HepG2 (cell line): ENCODE measurements around the gene NLGN4X. TPM values are rescaled to one million over a fixed set of nuclear protein-coding genes. Genes with fewer than 3 reads are reported as not detected.

Experiments used
- ATAC-seq: fragments of 200-7000 bp; cut with Tn5 transposase; 3 replicates; pipeline ENCODE4 v1.9.1; 2020; ENCODE audit warnings: mild to moderate bottlenecking, moderate library complexity
- BruUV-seq: library from RNA; stranded (reverse); fragments of 400-500 nt; replicated peaks from 2 replicates; lab custom pipeline; 2021; lab: Mats Ljungman, UMichigan
- CTCF ChIA-PET: fragments of 300-600 bp; formaldehyde crosslinking; extraction: SDS; loops from one replicate; lab custom pipeline; 2021; ENCODE audit warnings: low total read pairs, inconsistent platforms, low intra/inter-chr PET ratio; lab: Yijun Ruan, JAX
- POLR2A ChIA-PET: fragments of 350-600 bp; sonication (Branson Sonifier 250); formaldehyde crosslinking; loops from one replicate; lab custom pipeline; 2020; ENCODE audit warnings: antibody characterized with exemption, inconsistent platforms; lab: Yijun Ruan, JAX
- DNase-seq: peaks from one replicate; pipeline ENCODE4 v3.0.0-alpha.2; 2015; ENCODE audit warnings: low spot score
- FAIRE-seq: peaks from 3 replicates; lab custom pipeline; 2011; peaks lifted over from hg19 to GRCh38; lab: Jason Lieb, UNC
- H2AFZ ChIP-seq: one replicate; pipeline ENCODE4 v1.6.1; 2011; ENCODE audit warnings: low read length, inconsistent platforms
- H3K27ac ChIP-seq: fragments of 300-600 bp; 3 replicates; pipeline ENCODE4 v1.8.0; 2011; ENCODE audit warnings: mixed run types, mild to moderate bottlenecking, mixed read lengths, low read length, inconsistent platforms; ENCODE audit not compliant: insufficient read depth; ENCODE audit errors: extremely low read length
- H3K27me3 ChIP-seq, 2 experiments: fragments of 200-600 bp in 1 of 2; 2 replicates in 1 of 2; 3 replicates in 1 of 2; pipeline versions ENCODE4 v1.6.0 to v1.8.0; 2011; ENCODE audit warnings: low read length in 2 of 2, mild to moderate bottlenecking in 2 of 2, moderate library complexity in 2 of 2, inconsistent platforms in 1 of 2; ENCODE audit not compliant: insufficient read depth in 2 of 2, control insufficient read depth in 1 of 2
- H3K36me3 ChIP-seq, 2 experiments: fragments of 200-600 bp in 1 of 2; replicated peaks in 1 of 2; 2 replicates in 1 of 2; 3 replicates in 1 of 2; pipeline versions ENCODE4 v1.5.1 to v1.8.0; 2011; ENCODE audit warnings: low read length in 2 of 2, inconsistent platforms in 1 of 2; ENCODE audit not compliant: insufficient read depth in 2 of 2, control insufficient read depth in 1 of 2
- H3K4me1 ChIP-seq: 2 replicates; pipeline ENCODE4 v1.5.1; 2012; ENCODE audit warnings: low read length, inconsistent platforms; ENCODE audit not compliant: insufficient read depth
- H3K4me2 ChIP-seq: 2 replicates; pipeline ENCODE4 v1.6.0; 2011; ENCODE audit warnings: low read depth, low read length, inconsistent platforms
- H3K4me3 ChIP-seq, 3 experiments: fragments of 200-600 bp in 1 of 3; sonication (generic), shearing (Covaris generic) in 1 of 3; replicated peaks in 1 of 3; 2 replicates each; pipeline ENCODE4 v1.5.1; 2011 to 2016; ENCODE audit warnings: low read length in 3 of 3, inconsistent platforms in 2 of 3, low read depth in 2 of 3, mild to moderate bottlenecking in 2 of 3, control low read depth in 1 of 3, mixed read lengths in 1 of 3; ENCODE audit not compliant: insufficient read depth in 1 of 3
- H3K79me2 ChIP-seq: one replicate; pipeline ENCODE4 v1.6.1; 2011; ENCODE audit warnings: low read length, inconsistent platforms; ENCODE audit not compliant: insufficient read depth
- H3K9ac ChIP-seq: 2 replicates; pipeline ENCODE4 v1.6.0; 2011; ENCODE audit warnings: mild to moderate bottlenecking, low read depth, low read length, inconsistent platforms; ENCODE audit not compliant: insufficient read depth
- H3K9me3 ChIP-seq: 2 replicates; pipeline ENCODE4 v1.5.1; 2012; ENCODE audit warnings: mild to moderate bottlenecking, low read length
- H4K20me1 ChIP-seq: 2 replicates; pipeline ENCODE4 v1.6.0; 2011; ENCODE audit warnings: inconsistent platforms, mild to moderate bottlenecking, low read length, moderate library complexity; ENCODE audit not compliant: insufficient read depth
- CEBPB ChIP-seq: IDR thresholded peaks from 2 replicates; pipeline ENCODE4 v1.6.1; 2011; ENCODE audit warnings: low read depth, low read length, improper control_type of control experiment, borderline replicate concordance
- CSRNP1 ChIP-seq: sonication (generic); formaldehyde crosslinking; IDR thresholded peaks from 2 replicates; pipeline ENCODE4 v1.8.1; 2023; ENCODE audit warnings: mild to moderate bottlenecking, missing genetic modification reagents
- ELF3 ChIP-seq: IDR thresholded peaks from 2 replicates; pipeline ENCODE4 v1.6.1; 2016; ENCODE audit warnings: missing genetic modification reagents, missing compliant biosample characterization
- NR2C2 ChIP-seq: sonication (generic); formaldehyde crosslinking; IDR thresholded peaks from 2 replicates; pipeline ENCODE4 v1.4.0; 2020; ENCODE audit warnings: missing genetic modification reagents, mild to moderate bottlenecking, moderate library complexity, borderline replicate concordance
- RFX1 ChIP-seq: fragments of 450-650 bp; IDR thresholded peaks from 2 replicates; pipeline ENCODE4 v1.6.1; 2017
- TERF1 ChIP-seq: sonication (generic); formaldehyde crosslinking; IDR thresholded peaks from 2 replicates; pipeline ENCODE4 v1.8.0; 2022; ENCODE audit warnings: mild to moderate bottlenecking, missing genetic modification reagents, moderate library complexity
- USF2 ChIP-seq, 2 experiments: sonication (generic) in 1 of 2; formaldehyde crosslinking in 1 of 2; IDR thresholded peaks; 2 replicates each; pipeline versions ENCODE4 v1.5.1 to v1.6.1; 2011 to 2020; ENCODE audit warnings: borderline replicate concordance in 1 of 2, low read depth in 1 of 2, low read length in 1 of 2, mild to moderate bottlenecking in 1 of 2, missing genetic modification reagents in 1 of 2, moderate library complexity in 1 of 2
- ZNF280B ChIP-seq: sonication (generic); formaldehyde crosslinking; IDR thresholded peaks from 2 replicates; pipeline ENCODE4 v1.5.0; 2020; ENCODE audit warnings: missing genetic modification reagents, mild to moderate bottlenecking, borderline replicate concordance
- WGBS: methylation state at CpG from one replicate; pipeline ENCODE4 v1.1.6; 2017; ENCODE audit warnings: low lambda C conversion rate; 5-methylcytosine and 5-hydroxymethylcytosine counted together
- in situ Hi-C: cut with HindIII; loops from 2 replicates; pipeline ENCODE4 v1.10.0; 2017; ENCODE audit warnings: low pct_unique_long_range_greater_than_20kb; ENCODE audit not compliant: extremely low pct_ligation_motif_present
- intact Hi-C: fragments of 100-400 bp; cut with micrococcal nuclease; formaldehyde crosslinking; loops from one replicate; pipeline ENCODE4 v1.10.0; 2022; ENCODE audit not compliant: unreplicated experiment
- polyA plus RNA-seq, 8 experiments: library from polyadenylated mRNA; depleted of rRNA in 3 of 8; stranded (reverse) in 7 of 8; unstranded in 1 of 8; fragments of >200 nt; fragmentation: Illumina TruSeq in 4 of 8; extraction: Trizol in 4 of 8; gene quantifications; 2 replicates each; pipeline versions ENCODE4 v1.2.1 to v1.2.3, GENCODE V29; 2011 to 2016; ENCODE audit warnings: low read depth in 4 of 8, missing spikeins in 1 of 8, mixed read lengths in 1 of 8; ENCODE audit not compliant: insufficient read depth in 1 of 8
- total RNA-seq, 5 experiments: library from RNA; depleted of rRNA; stranded (reverse); fragments of >200 nt; fragmentation: Illumina TruSeq; extraction: Trizol; gene quantifications; 2 replicates each; pipeline ENCODE4 v1.2.3, GENCODE V29; 2016; ENCODE audit warnings: low read depth in 1 of 5

The NLGN4X gene
- total and polyA plus RNA-seq, 2 of the 13 experiments (the other 11 are each of a cell fraction or from before 2014, with no cell fraction given): not detected

- intact Hi-C loops: no loop called here
- no peaks in the 10 kb centered on the region for H3K4me1 ChIP-seq
- CTCF ChIA-PET: no interaction called here
- no TSS peak for BruUV-seq
- no peak for DNase-seq
- no peak for FAIRE-seq
- WGBS: 71% methylated on average over 14 of the region's 28 CpGs
- no peak overlapping the region for H3K9ac ChIP-seq
- no peak overlapping the region for H3K4me2 ChIP-seq
- no peaks in the 10 kb centered on the region for H4K20me1 ChIP-seq
- ATAC-seq: no peak
- no peak overlapping the region for H3K27ac ChIP-seq
- no peaks in the 10 kb centered on the region for H3K36me3 ChIP-seq
- H3K79me2 ChIP-seq: no peaks in the 10 kb centered on the region
- no peak overlapping the region for H3K4me3 ChIP-seq
- H3K27me3 ChIP-seq: no peaks in the 10 kb centered on the region
- H3K9me3 ChIP-seq: no peaks in the 10 kb centered on the region
- in situ Hi-C loops: no loop called here
- H2AFZ ChIP-seq: no peak overlapping the region
- POLR2A ChIA-PET: no interaction called here
- TF ChIP-seq CEBPB (no peak), ELF3 (no peak), RFX1 (no peak)
- TF ChIP-seq, all 625 proteins: peak for 0
Measured at GRCh38 chrX:6187256-6187655, 41.4 kb downstream of the NLGN4X start.

GRCh38 chrX:6184900-6185515 is 43.7 kb downstream of the NLGN4X start:
- H3K79me2 ChIP-seq: no peaks in the 10 kb centered on the region
- no TSS peak for BruUV-seq
- DNase-seq (no peak), ATAC-seq (no peak), FAIRE-seq (no peak)
- H4K20me1 ChIP-seq: no peaks in the 10 kb centered on the region
- H3K4me2 ChIP-seq: no peak overlapping the region
- in situ Hi-C loops: no loop called here
- ChIA-PET CTCF (no interaction called here), POLR2A (no interaction called here)
- no peaks in the 10 kb centered on the region for H3K9me3 ChIP-seq
- H3K9ac ChIP-seq: no peak overlapping the region
- H2AFZ ChIP-seq: no peak overlapping the region
- H3K36me3 ChIP-seq: no peaks in the 10 kb centered on the region
- no peak overlapping the region for H3K4me3 ChIP-seq
- intact Hi-C loops: no loop called here
- no peaks in the 10 kb centered on the region for H3K4me1 ChIP-seq
- H3K27me3 ChIP-seq: no peaks in the 10 kb centered on the region
- H3K27ac ChIP-seq: no peak overlapping the region
- WGBS: 0% methylated on average over 2 of the region's 4 CpGs
- TF ChIP-seq USF2 (IDR thresholded peaks at IDR 0.05; ENCODE audit: low read depth, low read length) (no peak), USF2 (CRISPR knock-in tag; IDR thresholded peaks at IDR 0.05; ENCODE audit: borderline replicate concordance) (no peak), CSRNP1 (no peak), TERF1 (CRISPR knock-in tag) (no peak), NR2C2 (no peak), ZNF280B (no peak)
